ENCODE measurements around the gene ADGRG6.

Gene ADGRG6

DNA sequence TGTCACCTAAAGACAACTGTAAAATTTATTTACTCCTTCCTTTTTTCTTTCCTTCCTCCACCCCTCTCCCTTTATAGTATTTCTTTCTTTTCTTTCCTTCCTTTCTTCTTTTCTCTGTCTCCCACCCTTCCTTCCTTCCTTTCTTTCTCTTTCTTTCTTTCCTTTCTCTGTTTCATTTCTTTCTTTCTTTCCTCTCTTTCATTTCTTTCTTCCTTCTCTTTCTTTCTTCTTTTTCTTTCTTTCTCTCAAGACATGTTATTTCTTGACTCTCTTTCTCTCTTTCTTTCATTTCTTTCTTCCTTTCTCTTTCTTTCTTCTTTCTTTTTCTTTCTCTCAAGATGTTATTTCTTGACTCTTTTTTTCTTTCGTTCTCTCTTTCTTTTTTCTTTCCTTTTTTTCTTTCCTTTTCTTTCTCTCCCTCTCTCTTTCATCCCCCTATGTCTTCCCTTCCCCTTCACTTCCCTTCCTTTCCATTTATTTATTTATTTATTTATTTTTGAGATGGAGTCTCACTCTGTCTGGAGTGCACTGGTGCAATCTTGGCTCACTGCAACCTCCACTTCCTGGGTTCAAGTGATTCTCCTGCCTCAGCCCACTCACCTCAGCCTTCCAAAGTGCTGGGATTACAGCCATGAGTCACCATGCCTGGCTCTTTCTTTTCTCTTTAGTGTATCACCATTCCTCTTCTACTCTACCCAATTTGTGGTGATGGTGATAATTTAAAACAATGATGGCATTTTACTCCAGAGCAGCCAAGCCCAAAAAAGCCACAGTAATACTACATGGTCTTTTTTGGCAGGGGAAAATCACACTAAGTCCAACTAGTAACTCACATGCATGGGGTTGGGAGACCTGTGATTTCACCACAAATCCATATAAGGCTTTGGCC is 188.2 kb downstream of the ADGRG6 start:
- DNase-seq (ENCODE audit: low spot score) = no peak
